HFF-Myc (cell line): ENCODE data around the gene TBC1D9.
A peak's percentile ranks its signal among the peaks of the same experiment; 100 is the strongest.

Experiments
- DNase-seq: peaks from one replicate; pipeline ENCODE4 v3.0.0-alpha.2; 2011; ENCODE audit warnings: low read depth; ENCODE audit errors: extremely low read depth
- H3K4me3 ChIP-seq: replicated peaks from 2 replicates; pipeline ENCODE4 v1.5.1; 2011; ENCODE audit warnings: low read depth, mild to moderate bottlenecking, control low read depth, low read length
- TF ChIP-seq, protein P1 (sequence below): IDR thresholded peaks from 2 replicates; pipeline ENCODE4 v1.5.1; 2012; ENCODE audit warnings: mild to moderate bottlenecking, low read depth, low read length, control low read depth; ENCODE audit errors: missing control alignments

The TBC1D9 gene

DNA sequence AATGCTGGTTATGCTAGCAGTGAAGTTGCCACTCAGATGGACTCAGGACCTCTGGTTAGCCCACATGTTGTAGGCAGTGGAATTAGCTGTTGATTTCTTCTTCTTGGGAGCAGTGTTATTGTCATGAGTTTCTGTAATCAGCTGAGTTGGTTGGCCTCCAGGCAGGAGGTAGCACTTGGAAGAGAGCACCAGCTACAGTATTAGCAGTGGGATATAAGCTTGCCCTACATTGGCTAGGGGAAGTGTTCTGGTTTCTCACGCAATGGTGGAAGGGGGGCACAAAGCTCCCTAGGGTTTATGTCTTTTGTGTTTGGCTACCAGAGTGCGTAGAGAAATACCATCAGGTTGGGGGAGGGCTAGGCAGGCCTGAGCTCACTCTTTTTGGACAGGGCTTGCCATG, 153.5 kb downstream of the TBC1D9 start:
- DNase-seq, result no peak
- TF ChIP-seq, protein P1, sequence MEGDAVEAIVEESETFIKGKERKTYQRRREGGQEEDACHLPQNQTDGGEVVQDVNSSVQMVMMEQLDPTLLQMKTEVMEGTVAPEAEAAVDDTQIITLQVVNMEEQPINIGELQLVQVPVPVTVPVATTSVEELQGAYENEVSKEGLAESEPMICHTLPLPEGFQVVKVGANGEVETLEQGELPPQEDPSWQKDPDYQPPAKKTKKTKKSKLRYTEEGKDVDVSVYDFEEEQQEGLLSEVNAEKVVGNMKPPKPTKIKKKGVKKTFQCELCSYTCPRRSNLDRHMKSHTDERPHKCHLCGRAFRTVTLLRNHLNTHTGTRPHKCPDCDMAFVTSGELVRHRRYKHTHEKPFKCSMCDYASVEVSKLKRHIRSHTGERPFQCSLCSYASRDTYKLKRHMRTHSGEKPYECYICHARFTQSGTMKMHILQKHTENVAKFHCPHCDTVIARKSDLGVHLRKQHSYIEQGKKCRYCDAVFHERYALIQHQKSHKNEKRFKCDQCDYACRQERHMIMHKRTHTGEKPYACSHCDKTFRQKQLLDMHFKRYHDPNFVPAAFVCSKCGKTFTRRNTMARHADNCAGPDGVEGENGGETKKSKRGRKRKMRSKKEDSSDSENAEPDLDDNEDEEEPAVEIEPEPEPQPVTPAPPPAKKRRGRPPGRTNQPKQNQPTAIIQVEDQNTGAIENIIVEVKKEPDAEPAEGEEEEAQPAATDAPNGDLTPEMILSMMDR, result no peak
- no peak overlapping the region for H3K4me3 ChIP-seq

DNA sequence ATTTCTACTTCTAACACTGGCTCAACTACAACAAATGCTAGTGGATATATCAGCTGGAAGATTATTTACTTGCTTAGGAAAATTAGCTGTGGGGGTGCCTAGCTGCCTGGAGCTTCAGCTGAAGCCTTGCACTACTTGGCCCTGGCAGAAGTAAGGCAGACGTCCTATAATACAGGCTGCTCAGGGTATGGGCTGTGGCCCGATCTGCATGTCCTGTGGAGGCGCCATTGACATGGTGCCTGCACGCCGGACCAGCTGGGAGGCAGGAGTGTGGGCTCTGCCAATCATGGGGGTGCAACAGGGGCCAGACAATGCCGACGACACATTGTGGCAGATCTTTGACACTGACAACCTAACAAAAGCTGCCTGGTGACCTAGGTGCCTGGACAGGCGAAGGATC, 155.8 kb downstream of the TBC1D9 start:
- TF ChIP-seq, protein P1, result no peak
- DNase-seq, result no peak
- H3K4me3 ChIP-seq, result no peak overlapping the region

DNA sequence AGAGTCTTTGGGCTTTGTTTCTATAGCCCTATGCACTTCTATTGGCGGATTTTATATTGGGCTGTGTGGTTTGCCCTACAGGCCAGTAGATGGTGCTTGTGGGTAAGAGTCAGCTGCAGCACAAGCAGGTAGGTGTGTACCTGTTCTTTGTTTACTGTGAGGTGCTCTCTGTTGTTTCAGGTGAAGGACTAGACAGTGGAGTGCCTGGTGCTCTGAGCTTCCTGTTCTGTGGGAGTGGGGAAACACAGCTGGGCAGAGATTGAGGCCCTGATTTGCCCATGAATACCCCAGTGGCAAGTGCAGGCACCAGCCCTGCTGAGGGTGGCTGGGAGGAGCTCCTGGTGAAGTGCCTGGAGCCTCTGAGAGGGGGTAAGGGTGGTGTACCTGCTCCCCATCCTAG, 161.1 kb downstream of the TBC1D9 start:
- TF ChIP-seq, protein P1, result peak; percentile 45
- no peak overlapping the region for H3K4me3 ChIP-seq
- DNase-seq, result no peak

DNA sequence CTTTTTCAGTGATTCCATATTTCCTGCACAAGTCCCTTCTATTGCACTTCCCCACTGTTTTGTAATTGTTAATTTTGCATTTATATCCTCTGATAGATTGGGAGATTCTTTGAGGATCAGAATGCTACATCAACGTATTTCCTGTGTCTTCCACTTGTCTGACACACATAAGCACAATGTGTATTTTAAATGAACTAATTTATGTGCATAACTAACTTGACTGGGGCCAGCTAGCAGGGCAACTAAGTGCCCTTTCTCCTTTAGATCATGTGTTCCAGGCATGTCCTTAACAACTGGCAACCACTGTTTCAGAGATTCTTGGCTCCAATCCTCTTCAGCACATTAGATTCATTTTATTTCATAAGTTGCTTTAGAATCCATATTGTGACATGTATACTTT, 171.7 kb downstream of the TBC1D9 start:
- DNase-seq, result no peak
- H3K4me3 ChIP-seq, result no peak overlapping the region
- TF ChIP-seq, protein P1, result no peak

DNA sequence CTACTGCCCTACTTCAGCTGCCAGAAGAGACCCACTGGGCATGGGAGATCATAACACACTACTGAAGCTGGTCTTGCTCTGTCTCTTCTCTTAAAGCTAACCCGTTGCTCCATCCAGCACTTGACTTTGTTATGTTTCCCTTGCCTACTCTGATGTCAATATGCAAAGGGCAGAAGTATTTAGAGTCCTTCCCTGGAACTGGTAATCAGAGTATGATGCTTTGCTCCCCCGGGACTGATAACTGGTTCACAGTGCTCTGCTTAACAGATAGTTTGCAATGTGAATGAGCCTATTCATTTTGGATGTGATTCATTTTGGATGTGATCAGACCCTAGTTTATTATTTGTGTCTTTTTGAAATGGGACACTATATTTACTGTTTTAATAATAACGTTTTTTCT, 175.1 kb downstream of the TBC1D9 start:
- TF ChIP-seq, protein P1, result no peak
- no peak overlapping the region for H3K4me3 ChIP-seq
- no peak for DNase-seq

DNA sequence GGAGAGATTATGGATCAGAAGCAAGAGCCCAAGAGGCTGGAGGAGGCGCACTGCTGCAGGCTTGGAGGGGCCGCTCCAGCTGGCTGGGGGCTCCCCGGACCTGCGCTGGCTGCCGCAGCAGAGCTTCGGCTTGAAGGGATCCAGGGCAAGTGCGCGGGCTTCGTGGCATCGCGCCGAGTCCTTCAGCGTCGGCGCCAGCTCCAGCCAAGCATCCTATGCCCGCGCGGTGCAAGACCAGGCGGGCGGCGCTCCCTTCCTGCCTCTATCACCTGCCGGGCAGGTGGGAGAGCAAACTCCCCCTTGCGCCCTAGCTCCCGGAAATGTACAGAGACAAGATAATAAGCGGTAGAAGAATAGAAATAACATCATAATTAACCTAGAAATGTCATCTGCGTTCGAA, 176.9 kb downstream of the TBC1D9 start:
- no peak overlapping the region for H3K4me3 ChIP-seq
- DNase-seq, result no peak
- TF ChIP-seq, protein P1, result no peak

DNA sequence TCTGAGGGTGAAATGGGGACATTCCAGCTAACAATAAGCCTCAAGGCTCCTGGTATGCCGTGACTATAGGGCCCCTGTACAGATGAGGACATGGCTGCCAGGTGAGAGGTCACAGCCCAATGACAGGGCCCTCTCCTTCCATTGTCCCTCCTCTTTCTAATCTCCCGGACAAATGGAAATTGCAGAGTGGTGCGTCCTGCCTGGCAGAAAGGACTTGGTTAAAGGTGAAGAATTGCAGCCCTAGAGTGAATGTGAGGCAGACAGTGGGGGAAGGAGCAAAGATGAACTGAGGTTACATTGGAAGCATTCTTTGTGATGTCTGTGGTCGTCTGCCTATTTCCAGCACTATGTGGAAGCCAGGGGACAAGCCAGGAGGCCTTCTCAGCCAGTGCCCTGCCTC, 180.7 kb downstream of the TBC1D9 start:
- no peak overlapping the region for H3K4me3 ChIP-seq
- TF ChIP-seq, protein P1, result no peak
- no peak for DNase-seq
